ENCODE measurements around the gene CD300A.
A peak's percentile ranks its signal among the peaks of the same experiment; 100 is the strongest.
"Not testable (repeated sequence)": the region's sequence is repeated elsewhere in the genome, so short reads cannot be mapped to it uniquely, and the experiment has no call there.

The CD300A gene

DNA sequence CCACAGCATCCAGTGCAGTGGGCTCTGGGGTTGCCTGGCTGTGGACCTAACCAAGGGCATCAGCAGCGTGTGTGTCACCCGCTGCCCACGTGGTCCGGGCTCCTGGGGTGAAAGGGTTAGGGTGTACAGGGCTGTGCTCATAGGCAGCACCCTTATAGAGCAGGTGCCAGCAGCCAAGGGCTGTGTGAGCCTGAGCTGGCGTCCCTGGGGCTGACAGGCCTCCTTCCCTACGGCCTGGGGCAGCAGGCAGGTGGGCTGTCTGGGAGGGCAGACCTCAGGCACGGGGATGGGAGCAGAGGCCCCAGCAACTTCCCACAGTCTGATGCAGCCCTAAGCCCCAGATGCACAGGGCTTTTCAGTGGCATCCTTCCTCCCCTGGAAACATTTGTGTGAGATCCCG is 13.9 kb downstream of the CD300A start:
- no peak for DNase-seq

DNA sequence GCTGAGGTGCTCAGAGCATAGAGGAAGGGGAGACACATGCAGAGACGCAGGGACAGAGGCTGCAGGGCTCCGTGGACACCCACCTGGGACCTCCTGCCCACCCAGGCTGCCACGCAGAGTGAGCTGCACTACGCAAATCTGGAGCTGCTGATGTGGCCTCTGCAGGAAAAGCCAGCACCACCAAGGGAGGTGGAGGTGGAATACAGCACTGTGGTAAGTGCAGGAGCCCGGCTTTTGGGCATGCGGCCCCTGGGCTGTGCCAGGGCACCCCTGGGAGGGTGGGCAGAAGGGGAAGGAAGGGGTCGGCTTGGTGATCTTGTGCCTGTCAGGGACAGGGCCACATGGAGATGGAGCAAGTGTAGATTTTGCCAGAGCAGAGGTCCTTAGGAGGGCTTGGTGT is 15.2 kb downstream of the CD300A start:
- no peak for DNase-seq

DNA sequence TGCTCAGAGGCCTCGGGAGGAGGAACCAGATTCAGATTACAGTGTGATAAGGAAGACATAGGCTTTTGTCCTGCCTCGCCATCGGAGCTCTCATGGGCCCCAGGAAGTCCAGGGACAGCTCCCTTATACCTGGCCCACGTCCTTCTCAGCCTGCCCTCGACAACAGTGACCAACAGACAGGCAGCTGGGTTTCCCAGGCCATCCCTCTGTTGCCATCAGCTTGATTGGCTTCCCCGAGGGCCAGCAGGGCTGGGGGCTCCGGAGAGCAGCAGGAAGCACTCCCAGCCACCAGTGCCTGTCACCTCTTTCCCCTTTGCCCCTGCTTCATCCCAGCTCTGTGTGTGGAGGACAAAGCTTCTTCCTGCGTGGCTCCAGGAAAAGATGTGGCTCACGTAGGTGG is 17.6 kb downstream of the CD300A start:
- no peak for DNase-seq

DNA sequence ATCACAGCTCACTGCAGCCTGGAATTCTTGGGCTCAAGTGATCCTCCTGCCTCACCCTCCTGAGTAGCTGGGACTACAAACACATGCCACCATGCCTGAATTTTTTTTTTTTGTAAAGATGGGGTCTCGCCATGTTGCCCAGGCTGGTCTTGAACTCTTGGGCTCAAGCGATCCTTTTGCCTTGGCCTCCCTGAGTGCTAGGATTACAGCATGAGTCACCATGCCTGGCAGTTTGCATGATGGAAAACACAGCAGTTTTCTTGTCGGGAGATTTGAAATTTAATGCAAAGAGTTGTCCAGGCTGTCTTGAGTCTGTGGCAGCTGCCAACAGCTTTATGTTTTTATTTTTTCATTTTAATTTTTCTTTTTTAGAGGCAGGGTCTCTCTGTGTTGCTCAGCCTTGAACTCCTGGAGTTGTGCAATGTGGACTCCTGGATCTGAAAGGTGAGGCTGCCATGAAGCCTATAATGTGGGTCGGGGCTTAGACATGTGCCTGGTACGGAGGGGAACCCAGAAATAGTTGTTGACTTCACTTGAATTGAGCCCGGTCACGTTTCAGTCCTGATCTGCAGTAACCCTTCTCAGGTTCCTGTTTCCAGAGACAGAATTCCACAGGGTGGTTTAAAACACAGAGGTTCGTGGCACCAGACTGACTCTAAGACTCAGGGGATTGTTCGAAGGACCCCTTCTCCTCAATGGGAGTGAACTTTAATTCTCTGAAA is 18.7 kb downstream of the CD300A start:
- DNase-seq, result no peak

DNA sequence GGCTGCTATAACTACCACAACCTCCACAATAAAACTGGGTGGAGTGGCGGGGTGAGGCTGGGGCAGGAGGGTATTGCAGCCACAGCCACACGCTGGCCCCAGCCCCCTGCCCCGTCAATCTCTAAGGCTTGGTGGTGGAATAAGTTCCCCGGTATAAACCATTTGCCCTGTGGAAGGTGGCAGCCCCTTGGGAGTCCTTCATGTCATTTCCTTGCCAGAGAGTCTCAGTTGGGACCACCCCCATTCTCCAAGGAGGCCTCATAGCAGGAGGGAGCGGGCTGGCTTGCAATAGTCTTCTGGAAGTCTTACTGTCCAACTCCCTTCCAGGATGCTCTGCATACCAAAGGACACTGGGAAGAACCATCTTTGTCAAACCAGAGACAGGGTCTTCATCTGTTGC is 19.4 kb downstream of the CD300A start:
- DNase-seq, result no peak

DNA sequence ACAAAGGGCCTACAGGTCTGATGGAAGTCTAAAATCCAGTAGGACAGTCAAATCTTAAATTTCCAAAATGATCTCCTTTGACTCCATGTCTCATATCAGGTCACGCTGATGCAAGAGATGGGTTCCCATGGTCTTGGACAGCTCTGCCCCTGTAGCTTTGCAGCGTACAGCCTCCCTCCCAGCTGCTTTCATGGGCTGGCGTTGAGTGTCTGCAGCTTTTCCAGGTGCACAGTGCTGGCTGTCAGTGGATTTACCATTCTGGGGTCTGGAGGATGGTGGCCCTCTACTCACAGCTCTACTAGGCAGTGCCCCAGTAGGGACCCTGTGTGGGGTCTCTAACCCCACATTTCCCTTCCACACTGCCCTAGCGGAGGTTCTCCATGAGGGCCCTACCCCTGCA is 21.8 kb downstream of the CD300A start:
- not testable (repeated sequence) for DNase-seq

DNA sequence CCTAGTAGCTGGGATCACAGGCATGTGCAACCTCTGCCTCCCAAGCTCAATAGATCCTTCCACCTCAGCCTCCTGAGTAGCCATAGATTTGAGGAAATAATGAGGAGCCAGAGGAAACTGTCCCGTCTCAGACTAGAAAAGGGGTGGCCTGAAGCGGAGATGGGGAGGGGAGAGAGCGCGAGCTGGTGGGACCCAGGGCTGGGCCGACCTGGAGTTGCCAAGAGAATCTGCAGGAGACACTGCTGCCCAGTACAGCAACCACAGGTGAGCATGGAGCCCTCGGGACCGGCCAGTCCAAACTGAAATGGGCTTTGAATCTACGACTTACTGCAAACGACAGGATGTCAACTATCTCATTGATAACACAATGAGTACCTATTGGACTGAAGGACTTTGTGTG is 24.3 kb downstream of the CD300A start:
- DNase-seq, result no peak

DNA sequence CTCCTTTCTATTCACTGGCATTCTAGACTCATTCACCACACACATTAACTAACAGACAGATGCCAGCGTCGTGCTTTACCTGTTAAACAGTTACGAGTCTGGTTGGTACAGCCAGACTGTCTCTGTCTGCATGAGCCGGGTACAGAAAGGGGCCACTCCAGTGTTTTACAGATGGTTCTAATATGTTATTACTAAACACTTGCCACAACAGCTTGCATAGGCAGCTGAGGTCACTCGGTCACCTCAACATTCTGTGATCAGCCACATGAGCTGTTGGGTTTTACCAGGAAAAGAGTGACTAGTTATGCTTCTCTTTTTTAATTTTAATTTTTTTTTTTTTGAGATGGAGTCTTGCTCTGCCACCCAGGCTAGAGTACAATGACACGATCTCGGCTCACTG is 25.2 kb downstream of the CD300A start:
- no peak for DNase-seq

DNA sequence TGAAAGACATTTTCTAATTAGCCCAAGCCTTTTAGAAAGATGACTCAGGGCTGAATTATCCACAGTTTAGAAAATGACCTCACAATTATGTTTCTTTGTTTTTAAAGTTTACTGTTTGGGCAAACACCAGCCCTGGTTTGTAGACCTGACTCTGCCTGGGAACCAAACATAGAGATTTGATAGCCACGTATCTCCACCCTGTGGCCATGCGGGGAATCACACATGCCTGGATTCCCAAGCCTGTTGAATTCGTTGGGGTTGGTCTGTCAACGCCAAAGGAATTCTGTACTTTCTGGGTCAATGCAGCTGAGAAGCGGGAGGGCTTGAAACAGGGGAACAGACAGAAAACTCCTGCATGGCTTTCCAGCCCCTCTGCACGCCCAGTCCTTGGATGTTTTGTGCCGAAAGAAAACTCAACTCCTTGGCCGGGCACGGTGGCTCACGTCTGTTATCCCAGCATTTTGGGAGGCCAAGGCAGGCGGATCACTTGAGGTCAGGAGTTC is 26.9 kb downstream of the CD300A start:
- peak; percentile 40 for DNase-seq

DNA sequence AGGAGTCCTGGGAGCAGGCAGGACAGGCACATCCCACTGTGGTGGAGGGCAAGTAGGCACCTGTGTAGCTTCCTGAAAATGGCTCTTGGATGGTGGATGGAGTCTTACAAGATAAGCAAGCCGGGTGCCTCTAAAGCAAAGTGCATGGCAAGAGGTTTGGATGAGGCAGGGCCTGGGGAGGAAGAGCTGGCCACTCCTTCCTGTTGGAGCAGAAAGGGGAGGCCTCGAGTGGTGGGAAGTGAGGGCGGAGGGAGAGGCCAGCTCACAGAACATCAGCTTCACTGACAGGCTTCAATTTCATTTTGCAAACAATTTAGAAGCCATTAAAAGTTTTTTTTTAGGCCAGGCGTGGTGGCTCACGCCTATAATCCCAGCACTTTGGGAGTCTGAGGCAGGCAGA is 31.0 kb downstream of the CD300A start:
- no peak for DNase-seq

DNA sequence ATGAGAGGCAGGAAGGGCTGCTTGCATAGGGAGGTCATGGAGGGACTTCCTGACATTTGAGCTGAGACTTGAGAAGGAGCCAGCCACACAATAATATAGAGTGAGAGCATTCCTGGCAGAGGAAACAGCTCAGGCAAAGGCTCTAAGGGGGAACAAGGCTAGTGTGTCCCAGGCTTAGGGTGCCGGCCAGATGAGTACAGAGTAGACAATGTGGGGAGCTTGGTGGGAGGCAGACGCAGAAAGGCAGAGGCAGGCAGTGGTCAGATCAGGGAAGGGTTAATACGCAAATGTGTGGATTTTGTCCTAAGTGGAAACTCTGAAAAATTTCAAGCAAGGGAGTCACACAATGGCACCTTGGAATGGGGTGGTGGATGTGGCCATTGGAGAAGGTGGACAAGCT is 33.6 kb downstream of the CD300A start:
- no peak for DNase-seq

DNA sequence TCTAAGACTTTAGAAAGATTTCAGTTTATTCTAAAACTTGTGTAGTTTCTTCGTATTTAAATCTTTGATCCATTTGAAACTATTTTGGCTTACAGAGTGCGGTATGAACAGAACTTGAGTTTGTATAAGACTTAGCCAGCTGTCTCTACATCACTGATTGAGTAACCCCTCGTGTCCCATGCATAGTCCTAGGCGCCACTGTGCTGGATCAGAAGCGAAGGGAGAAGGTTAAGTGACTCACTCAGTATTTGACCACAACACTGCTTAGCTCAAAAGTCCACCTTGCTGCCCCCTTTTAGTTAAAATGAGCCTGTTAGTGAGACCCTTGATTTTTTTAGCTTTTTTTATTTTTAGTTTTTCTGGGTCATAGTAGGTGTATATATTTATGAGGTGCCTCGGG is 36.4 kb downstream of the CD300A start:
- no peak for DNase-seq

DNA sequence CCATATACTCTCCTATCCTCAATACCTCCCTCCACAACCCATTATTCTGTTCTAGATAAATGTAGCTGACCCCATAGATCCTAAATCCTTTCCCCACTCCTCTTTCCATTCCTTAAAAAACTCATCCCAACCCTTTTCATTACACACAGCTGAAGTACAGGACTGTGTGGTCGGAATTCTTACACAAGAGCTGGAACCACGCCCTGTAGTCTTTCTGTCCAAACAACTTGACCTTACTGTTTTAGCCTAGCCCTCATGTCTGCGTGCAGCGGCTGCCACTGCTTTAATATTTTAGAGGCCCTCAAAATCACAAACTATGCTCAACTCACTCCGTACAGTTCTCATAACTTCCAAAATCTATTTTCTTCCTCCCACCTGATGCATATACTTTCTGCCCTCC is 37.5 kb downstream of the CD300A start:
- not testable (repeated sequence) for DNase-seq

DNA sequence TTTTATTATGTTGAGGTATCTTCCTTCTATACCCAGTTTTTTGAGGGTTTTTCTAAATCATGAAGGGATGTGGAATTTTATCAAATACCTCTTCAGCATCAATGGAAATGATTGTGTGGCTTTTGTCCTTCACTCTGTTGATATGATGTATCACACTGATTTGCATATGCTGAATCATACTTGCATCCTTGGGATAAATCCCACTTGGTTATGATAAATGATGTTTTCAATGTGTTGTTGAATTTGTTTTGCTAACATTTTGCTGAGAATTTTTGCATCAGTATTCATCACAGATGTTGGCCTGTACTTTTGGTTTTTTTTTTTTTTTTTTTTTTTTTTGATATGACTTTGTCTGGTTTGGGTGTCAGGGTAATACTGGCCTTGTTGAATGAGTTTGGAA is 41.7 kb downstream of the CD300A start:
- DNase-seq, result no peak

DNA sequence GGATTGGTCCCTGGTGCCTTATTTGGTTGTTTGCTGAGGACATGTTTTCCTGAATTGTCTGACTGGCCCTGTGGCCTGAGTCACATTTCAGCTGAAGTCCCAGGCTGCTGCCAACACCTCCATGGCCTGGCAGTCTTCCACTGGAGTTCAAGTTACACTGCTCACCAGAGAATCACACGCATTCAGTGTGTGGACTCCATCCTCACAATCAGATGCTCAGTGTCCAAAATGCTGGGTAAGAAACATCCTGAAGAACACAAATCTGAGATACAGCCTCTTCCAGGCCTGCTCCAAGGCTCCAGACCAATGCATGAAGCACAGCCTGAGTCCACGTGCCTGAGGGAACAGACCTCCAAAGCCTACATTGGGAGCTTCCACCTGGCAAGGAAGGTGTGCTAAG is 45.6 kb downstream of the CD300A start:
- no peak for DNase-seq

DNA sequence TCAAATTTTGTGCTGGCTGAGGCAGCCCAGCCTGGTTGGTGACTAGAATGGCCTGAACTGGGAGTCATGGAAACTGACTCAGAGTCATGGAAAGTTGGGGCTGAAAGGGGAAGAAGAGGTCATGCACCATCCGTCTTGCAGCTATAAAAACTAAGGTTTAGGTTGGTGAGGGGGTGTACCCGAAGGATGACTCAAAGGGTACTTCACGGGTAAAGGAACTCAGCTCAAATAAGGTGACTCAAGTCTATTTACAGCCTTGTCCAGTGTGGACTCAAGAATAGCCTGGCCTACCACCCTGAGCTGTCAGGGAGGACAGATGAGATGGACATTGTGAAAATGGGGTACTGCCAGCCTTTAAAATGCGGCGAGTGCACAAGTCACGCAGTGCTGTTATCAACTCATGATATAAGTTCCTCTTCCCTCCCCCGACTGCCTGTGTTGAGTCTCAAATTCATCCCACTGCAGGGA is 46.2 kb downstream of the CD300A start:
- no peak for DNase-seq

DNA sequence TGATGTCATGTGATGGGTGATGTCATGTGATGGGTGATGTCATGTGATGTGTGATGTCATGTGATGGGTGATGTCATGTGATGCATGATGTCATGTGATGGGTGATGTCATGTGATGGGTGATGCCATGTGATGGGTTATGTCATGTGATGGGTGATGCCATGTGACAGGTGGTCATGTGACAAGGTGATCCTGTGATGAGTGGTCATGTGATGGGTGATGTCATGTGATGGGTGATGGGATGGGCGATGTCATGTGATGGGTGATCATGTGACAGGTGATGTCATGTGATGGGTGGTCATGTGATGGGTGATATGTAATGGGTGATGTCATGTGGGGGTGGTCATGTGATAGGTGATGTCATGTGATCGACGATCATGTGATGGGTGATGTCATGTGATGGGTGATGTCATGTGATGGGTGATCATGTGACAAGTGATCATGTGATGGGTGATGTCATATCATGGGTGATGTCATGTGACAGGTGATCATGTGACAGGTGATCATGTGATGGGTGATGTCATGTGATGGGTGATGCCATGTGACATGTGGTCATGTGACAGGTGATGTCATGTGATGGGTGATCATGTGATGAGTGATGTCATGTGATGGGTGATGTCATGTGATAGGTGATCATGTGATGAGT is 47.7 kb downstream of the CD300A start:
- peak; percentile 36 for DNase-seq

DNA sequence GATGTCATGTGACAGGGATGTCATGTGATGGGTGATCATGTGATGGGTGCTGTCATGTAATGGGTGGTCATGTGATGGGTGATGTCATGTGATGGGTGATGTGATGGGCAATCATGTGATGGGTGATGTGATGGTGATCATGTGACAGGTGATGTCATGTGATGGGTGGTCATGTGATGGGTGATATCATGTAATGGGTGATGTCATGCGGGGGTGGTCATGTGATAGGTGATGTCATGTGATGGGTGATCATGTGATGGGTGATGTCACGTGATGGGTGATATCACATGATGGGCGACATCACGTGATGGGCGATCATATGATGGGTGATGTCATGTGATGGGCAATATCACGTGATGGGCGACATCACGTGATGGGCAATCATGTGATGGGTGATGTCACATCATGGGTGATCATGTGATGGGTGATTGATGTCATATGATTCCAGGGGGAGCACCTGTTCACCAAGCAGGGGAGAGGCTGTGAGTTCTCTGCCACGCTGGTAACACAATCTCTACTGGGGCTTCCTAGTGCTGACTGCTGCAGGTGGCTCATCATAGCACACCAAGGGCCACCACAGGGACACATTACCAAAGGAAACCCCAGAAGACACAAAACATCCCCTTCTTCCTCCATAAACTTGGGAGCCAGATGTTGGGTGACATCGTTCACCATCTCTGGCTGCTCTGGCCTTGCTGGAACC is 48.3 kb downstream of the CD300A start:
- DNase-seq, result no peak

DNA sequence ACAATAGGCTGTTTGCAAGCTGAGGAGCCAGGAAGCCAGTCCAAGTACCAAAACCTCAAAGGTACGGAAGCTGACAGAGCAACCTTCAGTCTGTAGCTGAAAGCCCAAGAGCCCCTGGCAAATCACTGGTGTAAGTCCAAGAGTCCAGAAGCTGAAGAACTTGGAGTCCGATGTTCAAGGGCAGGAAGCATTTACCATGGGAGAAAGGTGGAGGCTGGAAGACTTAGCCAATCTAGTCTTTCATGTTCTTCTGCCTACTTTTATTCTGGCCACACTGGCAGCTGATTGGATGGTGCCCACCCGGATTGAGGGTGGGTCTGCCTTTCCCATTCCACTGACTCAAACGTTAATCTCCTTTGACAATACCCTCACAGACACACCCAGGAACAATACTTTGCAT is 49.5 kb downstream of the CD300A start:
- DNase-seq, result no peak

DNA sequence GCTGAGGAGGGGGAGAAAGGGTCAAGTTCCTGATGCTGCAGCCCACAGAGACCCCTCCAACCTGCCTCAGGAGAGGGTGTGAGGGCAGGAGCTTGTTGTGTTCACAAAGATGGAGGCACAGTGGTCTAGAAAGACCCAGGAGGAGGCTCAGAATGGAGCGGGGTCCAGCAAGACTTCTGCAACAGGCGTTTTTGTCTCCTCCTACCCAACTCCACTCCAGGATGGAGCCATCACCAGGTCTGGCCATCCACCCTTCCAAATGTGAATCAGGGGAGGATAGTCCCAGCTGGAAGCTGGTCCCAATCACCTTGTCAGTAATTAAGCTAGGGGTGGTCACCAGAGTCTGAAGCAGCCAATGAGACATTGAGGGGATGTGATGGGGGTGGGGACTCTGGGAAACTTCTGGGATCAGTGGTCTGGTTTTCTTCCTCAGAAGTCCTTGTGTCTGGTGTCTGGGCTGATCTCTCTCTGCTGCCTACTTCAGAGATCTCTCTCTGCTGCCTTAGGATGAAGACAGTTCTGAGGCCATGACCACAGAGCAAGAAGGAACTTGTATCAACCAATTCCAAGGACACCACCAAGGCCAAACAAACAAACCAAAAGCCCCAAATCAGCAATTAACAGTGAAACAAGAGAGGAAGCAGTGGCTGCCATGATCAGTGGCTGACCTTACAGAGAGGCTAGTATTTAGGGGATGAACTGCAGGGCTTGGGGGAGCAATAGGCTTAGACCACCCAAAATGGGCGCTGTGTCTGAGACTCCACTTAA is 50.3 kb downstream of the CD300A start:
- DNase-seq, result no peak

DNA sequence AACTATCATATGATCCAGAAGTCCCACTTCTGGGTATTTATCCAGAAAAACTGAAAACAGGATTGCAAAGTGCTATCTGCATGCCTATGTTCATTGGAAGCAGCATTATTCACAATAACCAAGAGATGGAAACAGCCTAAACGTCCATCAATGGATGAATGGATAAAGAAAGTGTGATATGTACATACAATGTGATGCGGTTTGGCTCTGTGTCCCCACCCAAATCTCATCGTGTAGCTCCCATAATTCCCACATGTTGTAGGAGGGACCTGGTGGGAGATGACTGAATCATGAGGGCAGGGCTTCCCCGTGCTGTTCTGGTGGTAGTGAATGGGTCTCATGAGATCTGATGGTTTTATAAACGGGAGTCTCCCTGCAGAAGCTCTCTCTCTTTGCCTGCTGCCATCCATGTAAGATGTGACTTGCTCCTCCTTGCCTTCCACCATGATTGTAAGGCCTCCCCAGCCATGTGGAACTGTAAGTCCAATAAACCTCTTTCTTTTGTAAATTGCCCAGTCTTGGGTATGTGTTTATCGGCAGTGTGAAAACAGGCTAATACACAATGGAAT is 52.1 kb downstream of the CD300A start:
- DNase-seq, result not testable (repeated sequence)

DNA sequence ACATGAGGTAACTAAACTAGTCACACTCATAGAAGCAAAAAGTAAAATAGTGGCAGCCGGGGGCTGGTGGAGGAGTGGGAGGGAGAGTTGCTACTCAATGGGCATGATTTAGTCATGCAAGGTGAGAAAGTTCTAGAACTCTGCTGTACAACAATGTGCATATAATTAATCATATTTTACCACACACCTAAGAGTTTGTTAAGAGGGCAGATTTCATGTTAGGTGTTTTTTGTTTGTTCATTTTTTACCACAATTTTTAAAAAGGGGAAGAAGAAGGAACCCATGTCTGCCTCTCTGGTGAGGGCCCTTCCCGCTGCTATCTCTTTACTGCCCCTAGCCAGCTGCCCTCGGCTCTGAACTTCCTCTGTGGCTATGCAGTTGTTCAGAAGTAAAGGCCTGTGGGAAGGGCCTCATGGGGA is 53.6 kb downstream of the CD300A start:
- DNase-seq, result no peak

Data from fibroblast of skin of abdomen (primary cell).